Measurements from ENCODE around the gene ADGRG1.

GRCh38 chr16:57686577-57686976 lies 58.1 kb downstream of the ADGRG1 start:
- TF ChIP-seq CTCF (IDR thresholded peaks at IDR 0.05; ENCODE audit: borderline replicate concordance, extremely low read depth, low read length, poor library complexity, severe bottlenecking) = no peak
- no peak for TF ChIP-seq EZH2 (IDR thresholded peaks at IDR 0.05; ENCODE audit: borderline replicate concordance, low read depth, low read length, severe bottlenecking)

Measured in DND-41 (cell line).